ENCODE results near the gene NACC2. TPM values are rescaled to one million over a fixed set of nuclear protein-coding genes. Genes with fewer than 3 reads are reported as not detected.

Gene NACC2
- total and polyA plus RNA-seq, 2 of the 8 experiments (the other 6 are each of a cell fraction or from before 2014, with no cell fraction given): 8.3 to 14.0 TPM

GRCh38 chr9:135982499-135983207 lies 112.4 kb downstream of the NACC2 start (continued):
- TF ChIP-seq CTBP2 (IDR thresholded peaks at IDR 0.05; ENCODE audit: borderline replicate concordance, insufficient read depth, insufficient read length, low read length): no peak
- no peak for TF ChIP-seq RAD21 (IDR thresholded peaks at IDR 0.05 in 1 of 2, conservative IDR thresholded peaks at IDR 0.05 in 1 of 2; ENCODE audit: low read depth in 2 of 2, low read length in 2 of 2)
- TF ChIP-seq RNF2 (IDR thresholded peaks at IDR 0.05; ENCODE audit: borderline replicate concordance, low read depth, low read length, missing control alignments, poor library complexity, severe bottlenecking): no peak
- no peak for TF ChIP-seq JUN (IDR thresholded peaks at IDR 0.05; ENCODE audit: low read depth, low read length)
